ENCODE data around the gene SPRYD4. TPM values are rescaled to one million over a fixed set of nuclear protein-coding genes. Genes with fewer than 3 reads are reported as not detected.

The SPRYD4 gene
- total RNA-seq, 1 experiment from 2014 or later = 4.2 TPM

DNA sequence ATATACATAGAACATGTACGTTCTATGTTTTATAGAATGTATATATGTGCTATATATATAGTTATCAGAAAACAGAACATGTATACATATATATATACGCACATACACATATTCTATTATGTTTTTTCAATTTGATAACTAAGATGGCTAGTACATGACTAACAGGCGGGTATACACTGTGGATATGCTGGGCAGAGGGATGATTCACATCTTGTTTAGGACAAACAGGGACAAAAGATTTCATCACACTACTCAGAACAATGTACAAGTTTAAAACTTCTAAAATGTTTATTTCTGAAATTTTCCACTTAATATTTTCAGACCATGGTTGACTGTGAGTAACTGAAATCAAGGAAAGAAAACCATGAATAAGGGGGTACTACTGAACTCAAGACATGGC, 36.5 kb upstream of the SPRYD4 start:
- ATAC-seq = no peak
- no peak overlapping the region for H3K27ac Mint-ChIP-seq

DNA sequence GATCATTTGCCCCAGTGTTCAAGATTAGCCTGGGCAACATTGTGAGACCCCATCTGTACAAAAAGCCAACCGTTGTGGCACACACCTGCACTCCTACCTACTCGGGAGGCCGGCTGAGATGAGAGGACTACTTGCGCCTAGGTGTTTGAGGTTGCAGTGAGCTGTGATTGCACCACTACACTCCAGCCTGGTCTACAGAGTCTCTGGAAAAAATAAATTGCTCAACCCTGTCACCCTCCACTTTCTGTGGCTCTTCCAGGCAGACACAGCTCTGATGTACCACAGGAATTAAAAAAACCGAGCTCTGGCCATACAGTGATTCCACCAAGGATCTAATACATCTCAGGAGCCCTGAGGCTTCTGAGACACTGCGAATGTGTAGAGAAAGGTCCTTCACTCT, 33.5 kb upstream of the SPRYD4 start:
- H3K36me3 Mint-ChIP-seq = peaks cover 29% of the 10 kb centered on the region
- ChIA-PET POLR2A (no interaction called here), CTCF (interaction anchor here (1.4 to 1.6 kb wide), 2 partner anchors 29 to 119 kb away, joined by 6 read pairs; partner anchors contain the start of gene CNPY2)
- peaks cover 3% of the 10 kb centered on the region; the same call in 1 of the 2 replicates for H3K9me3 Mint-ChIP-seq
- ATAC-seq (no peak), DNase-seq (ENCODE audit: low spot score) (no peak)
- TF ChIP-seq ZNF416 (CRISPR knock-in tag; IDR thresholded peaks at IDR 0.05) = no peak
- TF ChIP-seq ZNF121 (CRISPR knock-in tag; IDR thresholded peaks at IDR 0.05) = no peak
- TF ChIP-seq MYBL2 (CRISPR knock-in tag; IDR thresholded peaks at IDR 0.05) = no peak
- TF ChIP-seq CREM (CRISPR knock-in tag; IDR thresholded peaks at IDR 0.05) = no peak
- peak overlapping the region; percentile 84 for H3K27ac Mint-ChIP-seq
- no peak overlapping the region for H3K4me3 Mint-ChIP-seq
- no peaks in the 10 kb centered on the region for H3K27me3 Mint-ChIP-seq (ENCODE audit: low read depth)
- peaks cover 9% of the 10 kb centered on the region for H3K4me1 Mint-ChIP-seq

More for the DNA sequence above, 36.5 kb upstream of the SPRYD4 start:
- no peaks in the 10 kb centered on the region for H3K27me3 Mint-ChIP-seq (ENCODE audit: low read depth)
- POLR2A ChIA-PET = interaction anchor here (0.7 kb wide), 1 partner anchor 166 kb away, joined by 5 read pairs; no protein-coding TSS in a partner anchor
- TF ChIP-seq NFYB (CRISPR knock-in tag; conservative IDR thresholded peaks at IDR 0.05; ENCODE audit: low read depth) (no peak), MXD4 (CRISPR knock-in tag; IDR thresholded peaks at IDR 0.05; ENCODE audit: borderline replicate concordance) (no peak), IRF2 (CRISPR knock-in tag; IDR thresholded peaks at IDR 0.05; ENCODE audit: borderline replicate concordance, low read depth) (no peak), NR3C1 (CRISPR knock-in tag; conservative IDR thresholded peaks at IDR 0.05; ENCODE audit: low read depth) (no peak), NFATC4 (CRISPR knock-in tag; IDR thresholded peaks at IDR 0.05) (no peak), GTF2I (CRISPR knock-in tag; conservative IDR thresholded peaks at IDR 0.05) (no peak), TEAD4 (CRISPR knock-in tag; IDR thresholded peaks at IDR 0.05) (no peak), CDX4 (CRISPR knock-in tag; IDR thresholded peaks at IDR 0.05; ENCODE audit: borderline replicate concordance) (no peak), NR2C2 (CRISPR knock-in tag; IDR thresholded peaks at IDR 0.05) (no peak), ETV6 (CRISPR knock-in tag; IDR thresholded peaks at IDR 0.05) (no peak), RELA (CRISPR knock-in tag; IDR thresholded peaks at IDR 0.05; ENCODE audit: borderline replicate concordance) (no peak)
- TF ChIP-seq, protein P1, sequence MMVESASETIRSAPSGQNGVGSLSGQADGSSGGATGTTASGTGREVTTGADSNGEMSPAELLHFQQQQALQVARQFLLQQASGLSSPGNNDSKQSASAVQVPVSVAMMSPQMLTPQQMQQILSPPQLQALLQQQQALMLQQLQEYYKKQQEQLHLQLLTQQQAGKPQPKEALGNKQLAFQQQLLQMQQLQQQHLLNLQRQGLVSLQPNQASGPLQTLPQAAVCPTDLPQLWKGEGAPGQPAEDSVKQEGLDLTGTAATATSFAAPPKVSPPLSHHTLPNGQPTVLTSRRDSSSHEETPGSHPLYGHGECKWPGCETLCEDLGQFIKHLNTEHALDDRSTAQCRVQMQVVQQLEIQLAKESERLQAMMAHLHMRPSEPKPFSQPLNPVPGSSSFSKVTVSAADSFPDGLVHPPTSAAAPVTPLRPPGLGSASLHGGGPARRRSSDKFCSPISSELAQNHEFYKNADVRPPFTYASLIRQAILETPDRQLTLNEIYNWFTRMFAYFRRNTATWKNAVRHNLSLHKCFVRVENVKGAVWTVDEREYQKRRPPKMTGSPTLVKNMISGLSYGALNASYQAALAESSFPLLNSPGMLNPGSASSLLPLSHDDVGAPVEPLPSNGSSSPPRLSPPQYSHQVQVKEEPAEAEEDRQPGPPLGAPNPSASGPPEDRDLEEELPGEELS (CRISPR knock-in tag; IDR thresholded peaks at IDR 0.05) = no peak
- TF ChIP-seq, protein P2, sequence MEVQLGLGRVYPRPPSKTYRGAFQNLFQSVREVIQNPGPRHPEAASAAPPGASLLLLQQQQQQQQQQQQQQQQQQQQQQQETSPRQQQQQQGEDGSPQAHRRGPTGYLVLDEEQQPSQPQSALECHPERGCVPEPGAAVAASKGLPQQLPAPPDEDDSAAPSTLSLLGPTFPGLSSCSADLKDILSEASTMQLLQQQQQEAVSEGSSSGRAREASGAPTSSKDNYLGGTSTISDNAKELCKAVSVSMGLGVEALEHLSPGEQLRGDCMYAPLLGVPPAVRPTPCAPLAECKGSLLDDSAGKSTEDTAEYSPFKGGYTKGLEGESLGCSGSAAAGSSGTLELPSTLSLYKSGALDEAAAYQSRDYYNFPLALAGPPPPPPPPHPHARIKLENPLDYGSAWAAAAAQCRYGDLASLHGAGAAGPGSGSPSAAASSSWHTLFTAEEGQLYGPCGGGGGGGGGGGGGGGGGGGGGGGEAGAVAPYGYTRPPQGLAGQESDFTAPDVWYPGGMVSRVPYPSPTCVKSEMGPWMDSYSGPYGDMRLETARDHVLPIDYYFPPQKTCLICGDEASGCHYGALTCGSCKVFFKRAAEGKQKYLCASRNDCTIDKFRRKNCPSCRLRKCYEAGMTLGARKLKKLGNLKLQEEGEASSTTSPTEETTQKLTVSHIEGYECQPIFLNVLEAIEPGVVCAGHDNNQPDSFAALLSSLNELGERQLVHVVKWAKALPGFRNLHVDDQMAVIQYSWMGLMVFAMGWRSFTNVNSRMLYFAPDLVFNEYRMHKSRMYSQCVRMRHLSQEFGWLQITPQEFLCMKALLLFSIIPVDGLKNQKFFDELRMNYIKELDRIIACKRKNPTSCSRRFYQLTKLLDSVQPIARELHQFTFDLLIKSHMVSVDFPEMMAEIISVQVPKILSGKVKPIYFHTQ (CRISPR knock-in tag; IDR thresholded peaks at IDR 0.05) = no peak
- TF ChIP-seq, protein P3, sequence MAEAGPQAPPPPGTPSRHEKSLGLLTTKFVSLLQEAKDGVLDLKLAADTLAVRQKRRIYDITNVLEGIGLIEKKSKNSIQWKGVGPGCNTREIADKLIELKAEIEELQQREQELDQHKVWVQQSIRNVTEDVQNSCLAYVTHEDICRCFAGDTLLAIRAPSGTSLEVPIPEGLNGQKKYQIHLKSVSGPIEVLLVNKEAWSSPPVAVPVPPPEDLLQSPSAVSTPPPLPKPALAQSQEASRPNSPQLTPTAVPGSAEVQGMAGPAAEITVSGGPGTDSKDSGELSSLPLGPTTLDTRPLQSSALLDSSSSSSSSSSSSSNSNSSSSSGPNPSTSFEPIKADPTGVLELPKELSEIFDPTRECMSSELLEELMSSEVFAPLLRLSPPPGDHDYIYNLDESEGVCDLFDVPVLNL (CRISPR knock-in tag; IDR thresholded peaks at IDR 0.05; ENCODE audit: borderline replicate concordance, low read depth) = no peak
- CTCF ChIA-PET = interaction anchor here (1.2 kb wide), 1 partner anchor 32 kb away, joined by 3 read pairs; no protein-coding TSS in a partner anchor
- peaks cover 41% of the 10 kb centered on the region for H3K36me3 Mint-ChIP-seq
- no peak overlapping the region for H3K4me3 Mint-ChIP-seq
- no peaks in the 10 kb centered on the region for H3K4me1 Mint-ChIP-seq
- H3K9me3 Mint-ChIP-seq = no peaks in the 10 kb centered on the region
- no peak for DNase-seq (ENCODE audit: low spot score)
